Suprapubic skin (tissue), 4 donors: ENCODE data around the gene KCND3.

Experiments
- EP300 ChIP-seq: sonication (generic); formaldehyde crosslinking; IDR thresholded peaks from one replicate; pipeline ENCODE4 v1.6.1; 2017; ENCODE audit warnings: antibody characterized with exemption
- POLR2A ChIP-seq, 2 donors: fragments of 450-650 bp; IDR thresholded peaks; one replicate each; pipeline ENCODE4 v1.6.1; 2017; ENCODE audit warnings: antibody characterized with exemption in 2 of 2, mild to moderate bottlenecking in 2 of 2, moderate library complexity in 2 of 2
- POLR2AphosphoS5 ChIP-seq, 3 donors: sonication (generic); formaldehyde crosslinking; IDR thresholded peaks; one replicate each; pipeline ENCODE4 v1.6.1; 2017; ENCODE audit warnings: antibody characterized with exemption in 3 of 3
- TF ChIP-seq, protein P1 (sequence below), 2 donors: fragments of 200-600 bp in 1 of 2; fragments of 450-650 bp in 1 of 2; sonication (generic) in 1 of 2; IDR thresholded peaks; one replicate each; pipeline ENCODE4 v1.5.1; 2016 to 2019; ENCODE audit warnings: antibody characterized with exemption in 2 of 2, mild to moderate bottlenecking in 1 of 2, moderate library complexity in 1 of 2

DNA sequence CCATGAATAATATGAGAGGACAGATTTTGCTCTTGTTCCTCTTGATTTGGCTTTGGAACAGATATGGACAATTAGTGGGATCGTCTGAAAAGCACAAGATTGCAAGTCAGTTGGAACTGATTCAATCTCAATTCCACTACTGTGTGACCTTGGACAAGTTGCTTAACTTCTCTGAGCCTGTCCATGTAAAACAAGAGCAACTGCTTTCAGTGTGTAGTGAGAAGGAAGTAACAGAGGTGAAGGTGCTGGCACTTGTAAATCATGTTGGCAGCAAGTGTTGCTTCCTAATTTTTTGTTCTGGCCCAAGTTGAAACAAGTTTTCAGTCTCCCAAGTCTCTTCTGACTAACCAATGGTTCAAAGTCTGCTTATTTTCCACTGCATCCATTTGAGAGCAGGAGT, 265.6 kb downstream of the KCND3 start:
- TF ChIP-seq POLR2AphosphoS5 (IDR thresholded peaks at IDR 0.05) (no peak), POLR2A (IDR thresholded peaks at IDR 0.05) (no peak), EP300 (no peak)
- TF ChIP-seq, protein P1, sequence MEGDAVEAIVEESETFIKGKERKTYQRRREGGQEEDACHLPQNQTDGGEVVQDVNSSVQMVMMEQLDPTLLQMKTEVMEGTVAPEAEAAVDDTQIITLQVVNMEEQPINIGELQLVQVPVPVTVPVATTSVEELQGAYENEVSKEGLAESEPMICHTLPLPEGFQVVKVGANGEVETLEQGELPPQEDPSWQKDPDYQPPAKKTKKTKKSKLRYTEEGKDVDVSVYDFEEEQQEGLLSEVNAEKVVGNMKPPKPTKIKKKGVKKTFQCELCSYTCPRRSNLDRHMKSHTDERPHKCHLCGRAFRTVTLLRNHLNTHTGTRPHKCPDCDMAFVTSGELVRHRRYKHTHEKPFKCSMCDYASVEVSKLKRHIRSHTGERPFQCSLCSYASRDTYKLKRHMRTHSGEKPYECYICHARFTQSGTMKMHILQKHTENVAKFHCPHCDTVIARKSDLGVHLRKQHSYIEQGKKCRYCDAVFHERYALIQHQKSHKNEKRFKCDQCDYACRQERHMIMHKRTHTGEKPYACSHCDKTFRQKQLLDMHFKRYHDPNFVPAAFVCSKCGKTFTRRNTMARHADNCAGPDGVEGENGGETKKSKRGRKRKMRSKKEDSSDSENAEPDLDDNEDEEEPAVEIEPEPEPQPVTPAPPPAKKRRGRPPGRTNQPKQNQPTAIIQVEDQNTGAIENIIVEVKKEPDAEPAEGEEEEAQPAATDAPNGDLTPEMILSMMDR (IDR thresholded peaks at IDR 0.05), result no peak
